ENCODE data around the gene RNU5D-1.

RNU5D-1 gene

GRCh38 chr1:44688760-44689446 lies 42.1 kb downstream of the RNU5D-1 start:
- TF ChIP-seq, protein P1, sequence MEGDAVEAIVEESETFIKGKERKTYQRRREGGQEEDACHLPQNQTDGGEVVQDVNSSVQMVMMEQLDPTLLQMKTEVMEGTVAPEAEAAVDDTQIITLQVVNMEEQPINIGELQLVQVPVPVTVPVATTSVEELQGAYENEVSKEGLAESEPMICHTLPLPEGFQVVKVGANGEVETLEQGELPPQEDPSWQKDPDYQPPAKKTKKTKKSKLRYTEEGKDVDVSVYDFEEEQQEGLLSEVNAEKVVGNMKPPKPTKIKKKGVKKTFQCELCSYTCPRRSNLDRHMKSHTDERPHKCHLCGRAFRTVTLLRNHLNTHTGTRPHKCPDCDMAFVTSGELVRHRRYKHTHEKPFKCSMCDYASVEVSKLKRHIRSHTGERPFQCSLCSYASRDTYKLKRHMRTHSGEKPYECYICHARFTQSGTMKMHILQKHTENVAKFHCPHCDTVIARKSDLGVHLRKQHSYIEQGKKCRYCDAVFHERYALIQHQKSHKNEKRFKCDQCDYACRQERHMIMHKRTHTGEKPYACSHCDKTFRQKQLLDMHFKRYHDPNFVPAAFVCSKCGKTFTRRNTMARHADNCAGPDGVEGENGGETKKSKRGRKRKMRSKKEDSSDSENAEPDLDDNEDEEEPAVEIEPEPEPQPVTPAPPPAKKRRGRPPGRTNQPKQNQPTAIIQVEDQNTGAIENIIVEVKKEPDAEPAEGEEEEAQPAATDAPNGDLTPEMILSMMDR (IDR thresholded peaks at IDR 0.05; ENCODE audit: low read depth, low read length) = no peak
- no peak for TF ChIP-seq MYC (IDR thresholded peaks at IDR 0.05; ENCODE audit: low read depth, low read length)
- no peak for TF ChIP-seq POLR2A (IDR thresholded peaks at IDR 0.05; ENCODE audit: extremely low read depth, insufficient read length)
- TF ChIP-seq, protein P2, sequence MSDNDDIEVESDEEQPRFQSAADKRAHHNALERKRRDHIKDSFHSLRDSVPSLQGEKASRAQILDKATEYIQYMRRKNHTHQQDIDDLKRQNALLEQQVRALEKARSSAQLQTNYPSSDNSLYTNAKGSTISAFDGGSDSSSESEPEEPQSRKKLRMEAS (IDR thresholded peaks at IDR 0.05; ENCODE audit: low read depth, low read length) = no peak
- no peak for DNase-seq (ENCODE audit: low read depth)
- H3K4me3 ChIP-seq (ENCODE audit: low read depth, low read length) = no peak overlapping the region

DNA sequence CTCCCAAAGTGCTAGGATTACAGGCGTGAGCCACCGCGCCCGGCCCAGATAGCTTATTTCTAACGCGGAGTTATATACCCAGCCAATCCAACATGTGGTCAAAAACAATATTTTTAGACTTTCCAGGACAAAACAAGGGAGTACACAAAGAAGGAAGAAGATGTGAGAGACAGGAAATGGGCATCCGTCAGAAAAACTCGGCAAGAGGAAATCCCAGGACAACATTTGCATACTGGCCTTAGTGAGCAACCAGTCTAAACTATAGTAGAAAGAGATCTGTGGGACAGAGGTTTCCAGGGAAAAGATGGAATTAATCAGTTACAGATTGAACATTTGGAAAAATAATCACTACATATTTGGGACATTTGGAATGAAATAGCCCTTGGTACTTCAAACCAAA lies 45.1 kb downstream of the RNU5D-1 start:
- DNase-seq (ENCODE audit: low read depth) = no peak
- H3K4me3 ChIP-seq (ENCODE audit: low read depth, low read length) = no peak overlapping the region
- TF ChIP-seq, protein P2 (IDR thresholded peaks at IDR 0.05; ENCODE audit: low read depth, low read length) = no peak

DNA sequence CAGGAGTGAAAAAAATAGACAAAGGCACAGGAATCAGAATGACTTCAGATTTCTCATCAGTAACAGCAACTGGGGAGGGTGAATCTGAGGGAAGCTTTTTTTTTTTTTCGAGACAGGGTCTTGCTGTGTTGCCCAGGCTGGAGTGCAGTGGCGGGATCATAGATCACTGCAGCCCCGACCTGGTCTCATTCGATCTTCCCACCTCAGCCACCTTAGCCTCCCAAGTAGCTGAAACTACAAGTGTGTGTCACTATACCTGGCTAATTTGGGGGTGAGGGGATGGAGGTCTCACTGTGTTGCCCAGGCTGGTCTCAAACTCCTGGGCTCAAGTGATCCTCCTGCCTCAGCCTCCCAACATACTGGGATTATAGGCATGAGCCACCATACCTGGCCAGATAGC lies 45.8 kb downstream of the RNU5D-1 start:
- TF ChIP-seq POLR2A (IDR thresholded peaks at IDR 0.05; ENCODE audit: extremely low read depth, insufficient read length) = no peak
- TF ChIP-seq MYC (IDR thresholded peaks at IDR 0.05; ENCODE audit: low read depth, low read length) = no peak
- TF ChIP-seq, protein P2 (IDR thresholded peaks at IDR 0.05; ENCODE audit: low read depth, low read length) = no peak
- TF ChIP-seq, protein P1 (IDR thresholded peaks at IDR 0.05; ENCODE audit: low read depth, low read length) = no peak
- no peak for DNase-seq (ENCODE audit: low read depth)
- H3K4me3 ChIP-seq (ENCODE audit: low read depth, low read length) = no peak overlapping the region

DNA sequence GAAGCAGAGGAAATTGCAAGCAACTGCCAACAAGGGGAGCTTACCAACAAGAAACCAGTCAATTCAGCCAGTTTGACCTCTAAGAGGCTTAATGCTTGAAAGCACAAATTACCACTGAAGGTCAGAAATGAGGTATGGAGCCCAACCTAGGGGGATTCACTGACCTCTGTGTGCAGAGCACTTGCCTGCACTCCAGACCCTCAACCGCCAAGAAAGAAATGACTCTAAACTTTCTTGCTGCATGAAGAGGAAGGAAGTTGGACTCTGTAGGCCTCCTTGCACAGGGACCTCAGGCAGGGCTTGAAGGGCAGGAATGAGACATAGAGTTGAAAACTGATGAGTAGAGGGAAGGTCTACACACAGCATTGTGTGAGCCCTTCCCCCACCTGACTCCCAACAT lies 46.4 kb downstream of the RNU5D-1 start:
- H3K4me3 ChIP-seq (ENCODE audit: low read depth, low read length) = peak overlapping the region; percentile 47
- DNase-seq (ENCODE audit: low read depth) = peak; percentile 86
- TF ChIP-seq, protein P2 (IDR thresholded peaks at IDR 0.05; ENCODE audit: low read depth, low read length) = no peak
- TF ChIP-seq POLR2A (IDR thresholded peaks at IDR 0.05; ENCODE audit: extremely low read depth, insufficient read length) (peak; percentile 32), MYC (IDR thresholded peaks at IDR 0.05; ENCODE audit: low read depth, low read length) (no peak)
- TF ChIP-seq, protein P1 (IDR thresholded peaks at IDR 0.05; ENCODE audit: low read depth, low read length) = no peak

DNA sequence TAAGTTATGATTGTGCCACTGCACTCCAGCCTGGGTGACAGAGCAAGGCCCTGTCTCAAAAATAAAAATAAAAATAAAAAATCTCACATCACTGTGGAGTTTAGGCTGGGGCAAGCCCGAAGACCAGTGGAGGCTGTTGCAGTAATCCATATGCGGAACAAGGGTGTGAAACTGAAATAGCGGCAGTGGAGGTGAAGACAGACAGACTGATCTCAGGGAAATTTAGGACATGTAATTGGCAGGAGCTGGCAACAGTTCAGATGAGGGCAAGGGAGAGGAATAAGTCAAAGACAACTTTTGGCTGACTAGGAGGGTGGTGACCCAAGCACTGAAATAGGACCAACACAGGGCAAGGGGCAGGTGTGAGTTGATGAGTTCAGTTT lies 48.1 kb downstream of the RNU5D-1 start:
- H3K4me3 ChIP-seq (ENCODE audit: low read depth, low read length) = no peak overlapping the region
- TF ChIP-seq, protein P2 (IDR thresholded peaks at IDR 0.05; ENCODE audit: low read depth, low read length) = no peak
- TF ChIP-seq POLR2A (IDR thresholded peaks at IDR 0.05; ENCODE audit: extremely low read depth, insufficient read length) = no peak
- TF ChIP-seq, protein P1 (IDR thresholded peaks at IDR 0.05; ENCODE audit: low read depth, low read length) = no peak
- no peak for TF ChIP-seq MYC (IDR thresholded peaks at IDR 0.05; ENCODE audit: low read depth, low read length)
- DNase-seq (ENCODE audit: low read depth) = no peak

GRCh38 chr1:44681905-44682882 lies 48.8 kb downstream of the RNU5D-1 start:
- no peak overlapping the region for H3K4me3 ChIP-seq (ENCODE audit: low read depth, low read length)
- no peak for TF ChIP-seq MYC (IDR thresholded peaks at IDR 0.05; ENCODE audit: low read depth, low read length)
- TF ChIP-seq, protein P2 (IDR thresholded peaks at IDR 0.05; ENCODE audit: low read depth, low read length) = no peak
- no peak for TF ChIP-seq POLR2A (IDR thresholded peaks at IDR 0.05; ENCODE audit: extremely low read depth, insufficient read length)
- TF ChIP-seq, protein P1 (IDR thresholded peaks at IDR 0.05; ENCODE audit: low read depth, low read length) = no peak
- DNase-seq (ENCODE audit: low read depth) = peak; percentile 35

All from NB4 (cell line).